HFFc6 (cell line): ENCODE measurements around the gene ST14. TPM values are rescaled to one million over a fixed set of nuclear protein-coding genes. Genes with fewer than 3 reads are reported as not detected.

Source experiments
- DNase-seq: peaks from one replicate; pipeline ENCODE4 v3.0.0-alpha.2; 2018
- H3K27ac Mint-ChIP-seq: 2 replicates; pipeline ENCODE4 v1.8.0; 2020; ENCODE audit warnings: mild to moderate bottlenecking, mixed read lengths
- H3K27me3 Mint-ChIP-seq: 2 replicates; pipeline ENCODE4 v1.8.0; 2021; ENCODE audit warnings: mild to moderate bottlenecking, moderate library complexity, mixed read lengths; ENCODE audit not compliant: insufficient read depth
- H3K36me3 Mint-ChIP-seq: 2 replicates; pipeline ENCODE4 v1.8.0; 2021; ENCODE audit warnings: low read depth, mixed read lengths
- H3K4me1 Mint-ChIP-seq: 2 replicates; pipeline ENCODE4 v1.8.0; 2020; ENCODE audit warnings: low read depth, mixed read lengths
- H3K4me3 Mint-ChIP-seq: 2 replicates; pipeline ENCODE4 v1.8.0; 2020; ENCODE audit warnings: mild to moderate bottlenecking, moderate library complexity, mixed read lengths
- H3K9me3 Mint-ChIP-seq: 2 replicates; pipeline ENCODE4 v1.8.0; 2020; ENCODE audit warnings: mild to moderate bottlenecking, mixed read lengths
- total RNA-seq, 6 experiments: library from RNA; stranded (reverse); fragmentation: NEBNext Ultra II Directional; extraction: Animal tissue kit (Norgen Biotek cat#: 25700); gene quantifications; 2 replicates in 1 of 6; 3 replicates in 5 of 6; pipeline ENCODE4 v1.2.3, GENCODE V29; 2021
- TF ChIP-seq, protein P1 (sequence below): fragments of 200-600 bp; sonication (generic); IDR thresholded peaks from 2 replicates; pipeline ENCODE4 v1.5.0; 2021; ENCODE audit warnings: antibody characterized with exemption, mild to moderate bottlenecking

The ST14 gene
- total RNA-seq, 6 experiments from 2014 or later, result not detected

DNA sequence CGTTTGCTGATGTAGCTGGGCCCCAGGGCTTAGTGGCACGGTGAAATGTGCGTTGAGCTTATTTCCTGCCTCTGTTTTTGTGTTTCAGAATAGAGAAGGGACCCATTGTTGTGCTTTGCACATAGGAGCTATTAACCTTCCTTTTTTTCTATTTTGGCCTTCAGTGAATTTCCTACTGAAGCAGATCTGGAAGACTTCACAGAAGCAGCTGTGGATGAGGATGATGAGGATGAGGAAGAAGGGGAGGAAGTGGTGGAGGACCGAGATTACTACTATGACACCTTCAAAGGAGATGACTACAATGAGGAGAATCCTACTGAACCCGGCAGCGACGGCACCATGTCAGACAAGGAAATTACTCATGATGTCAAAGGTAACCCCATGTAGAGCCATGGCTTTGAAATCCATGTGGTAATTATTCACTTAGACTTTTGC, 37.4 kb upstream of the ST14 start:
- H3K27me3 Mint-ChIP-seq, result peaks cover 5% of the 10 kb centered on the region
- no peak for DNase-seq
- no peaks in the 10 kb centered on the region for H3K9me3 Mint-ChIP-seq
- H3K36me3 Mint-ChIP-seq, result peaks cover 53% of the 10 kb centered on the region
- H3K4me3 Mint-ChIP-seq, result no peak overlapping the region
- peak overlapping the region; percentile 7; the same call in 1 of the 2 replicates for H3K27ac Mint-ChIP-seq
- peaks cover 49% of the 10 kb centered on the region for H3K4me1 Mint-ChIP-seq
- TF ChIP-seq, protein P1, sequence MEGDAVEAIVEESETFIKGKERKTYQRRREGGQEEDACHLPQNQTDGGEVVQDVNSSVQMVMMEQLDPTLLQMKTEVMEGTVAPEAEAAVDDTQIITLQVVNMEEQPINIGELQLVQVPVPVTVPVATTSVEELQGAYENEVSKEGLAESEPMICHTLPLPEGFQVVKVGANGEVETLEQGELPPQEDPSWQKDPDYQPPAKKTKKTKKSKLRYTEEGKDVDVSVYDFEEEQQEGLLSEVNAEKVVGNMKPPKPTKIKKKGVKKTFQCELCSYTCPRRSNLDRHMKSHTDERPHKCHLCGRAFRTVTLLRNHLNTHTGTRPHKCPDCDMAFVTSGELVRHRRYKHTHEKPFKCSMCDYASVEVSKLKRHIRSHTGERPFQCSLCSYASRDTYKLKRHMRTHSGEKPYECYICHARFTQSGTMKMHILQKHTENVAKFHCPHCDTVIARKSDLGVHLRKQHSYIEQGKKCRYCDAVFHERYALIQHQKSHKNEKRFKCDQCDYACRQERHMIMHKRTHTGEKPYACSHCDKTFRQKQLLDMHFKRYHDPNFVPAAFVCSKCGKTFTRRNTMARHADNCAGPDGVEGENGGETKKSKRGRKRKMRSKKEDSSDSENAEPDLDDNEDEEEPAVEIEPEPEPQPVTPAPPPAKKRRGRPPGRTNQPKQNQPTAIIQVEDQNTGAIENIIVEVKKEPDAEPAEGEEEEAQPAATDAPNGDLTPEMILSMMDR, result no peak

DNA sequence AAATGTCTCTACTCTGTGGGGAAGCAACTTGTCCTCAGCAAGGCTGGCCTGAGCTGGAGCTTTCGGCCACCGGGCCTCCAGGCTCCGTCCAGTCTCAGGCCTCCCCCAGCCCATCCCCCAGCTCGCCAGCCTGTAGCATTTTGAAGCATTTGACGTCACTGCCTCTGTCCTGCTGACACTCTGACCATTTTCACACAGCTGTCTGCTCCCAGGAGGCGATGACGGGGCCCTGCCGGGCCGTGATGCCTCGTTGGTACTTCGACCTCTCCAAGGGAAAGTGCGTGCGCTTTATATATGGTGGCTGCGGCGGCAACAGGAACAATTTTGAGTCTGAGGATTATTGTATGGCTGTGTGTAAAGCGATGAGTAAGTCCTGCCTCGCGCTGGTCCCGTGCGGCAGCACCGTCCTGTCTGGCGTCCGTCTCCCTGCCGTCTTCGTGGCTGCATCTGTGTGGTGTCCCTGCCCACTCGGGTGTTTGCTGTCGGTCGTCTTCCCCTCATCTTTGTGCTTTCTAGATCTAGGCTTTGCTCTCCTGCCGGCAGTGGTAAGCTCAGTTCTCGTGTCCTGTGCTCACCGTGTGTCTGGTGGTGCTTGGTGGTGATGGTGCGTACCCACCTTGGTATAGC, 36.1 kb upstream of the ST14 start:
- peak overlapping the region; percentile 16; the same call in 1 of the 2 replicates for H3K4me3 Mint-ChIP-seq
- TF ChIP-seq, protein P1, result no peak
- peaks cover 53% of the 10 kb centered on the region for H3K36me3 Mint-ChIP-seq
- peak overlapping the region; percentile 67 for H3K27ac Mint-ChIP-seq
- peaks cover 49% of the 10 kb centered on the region for H3K4me1 Mint-ChIP-seq
- no peak for DNase-seq
- H3K9me3 Mint-ChIP-seq, result no peaks in the 10 kb centered on the region
- H3K27me3 Mint-ChIP-seq, result peaks cover 5% of the 10 kb centered on the region

DNA sequence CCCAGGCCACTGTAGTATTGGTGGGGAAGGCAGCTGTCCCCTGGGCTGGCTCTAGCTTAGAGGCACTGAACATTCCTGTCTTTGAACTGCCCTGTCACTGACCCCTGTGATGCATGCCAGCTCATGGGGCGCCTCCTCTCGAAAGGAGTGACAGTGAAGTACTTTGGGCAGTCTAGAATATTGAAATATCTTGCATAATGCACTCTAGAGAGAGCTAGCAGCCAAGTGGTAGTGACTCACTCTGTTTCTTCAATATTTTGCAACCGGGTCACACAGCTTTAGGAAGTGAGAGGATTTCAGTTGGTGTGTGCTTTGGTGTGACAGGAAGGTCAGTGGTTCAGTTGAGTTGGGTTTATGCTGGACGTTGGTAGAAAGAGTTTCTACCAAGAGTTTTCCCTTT, 35.5 kb upstream of the ST14 start:
- H3K27me3 Mint-ChIP-seq, result peaks cover 6% of the 10 kb centered on the region
- H3K4me1 Mint-ChIP-seq, result peaks cover 49% of the 10 kb centered on the region
- peaks cover 54% of the 10 kb centered on the region for H3K36me3 Mint-ChIP-seq
- peak; percentile 86 for DNase-seq
- H3K27ac Mint-ChIP-seq, result peak overlapping the region; percentile 67
- TF ChIP-seq, protein P1, result peak; percentile 19; the same call in 1 of the 2 replicates
- no peaks in the 10 kb centered on the region for H3K9me3 Mint-ChIP-seq
- H3K4me3 Mint-ChIP-seq, result peak overlapping the region; percentile 16; the same call in 1 of the 2 replicates

DNA sequence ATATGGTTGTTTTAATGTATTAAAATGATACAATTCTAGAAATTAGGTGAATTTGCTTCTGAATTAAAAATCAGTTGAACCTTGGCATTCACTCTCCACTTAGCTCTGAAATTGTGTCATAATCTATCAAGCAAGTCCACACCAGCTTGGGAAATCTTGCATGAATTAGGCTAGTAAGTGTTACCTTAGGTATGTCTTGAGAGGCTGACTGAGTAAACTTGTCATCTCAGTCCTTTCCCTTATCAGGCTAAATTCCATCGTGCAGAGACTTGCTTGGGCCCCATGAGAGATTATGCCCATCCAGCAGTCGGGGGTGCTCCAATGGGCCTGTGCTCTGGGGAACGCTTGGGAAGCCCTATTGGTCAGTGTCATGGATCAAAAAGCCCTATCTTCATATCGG, 33.9 kb upstream of the ST14 start:
- TF ChIP-seq, protein P1, result no peak
- Mint-ChIP-seq H3K9me3 (no peaks in the 10 kb centered on the region), H3K27me3 (peaks cover 6% of the 10 kb centered on the region), H3K4me3 (no peak overlapping the region), H3K4me1 (peaks cover 43% of the 10 kb centered on the region), H3K27ac (no peak overlapping the region), H3K36me3 (peaks cover 51% of the 10 kb centered on the region)
- DNase-seq, result no peak

DNA sequence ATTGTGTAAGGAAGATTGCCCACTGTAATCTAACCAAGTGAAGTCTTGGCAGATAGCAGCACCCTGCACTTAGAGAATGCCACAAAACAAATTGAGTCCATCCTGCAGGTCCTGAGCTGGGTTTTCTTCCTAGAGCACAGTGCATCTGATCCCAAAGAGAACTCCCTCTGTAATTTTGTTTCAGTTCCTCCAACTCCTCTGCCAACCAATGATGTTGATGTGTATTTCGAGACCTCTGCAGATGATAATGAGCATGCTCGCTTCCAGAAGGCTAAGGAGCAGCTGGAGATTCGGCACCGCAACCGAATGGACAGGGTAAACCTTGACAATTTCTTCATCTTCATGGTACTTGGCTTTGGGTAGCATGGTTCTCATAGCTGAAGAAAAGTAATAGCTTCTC, 33.1 kb upstream of the ST14 start:
- TF ChIP-seq, protein P1, result no peak
- H3K27me3 Mint-ChIP-seq, result peaks cover 6% of the 10 kb centered on the region
- H3K36me3 Mint-ChIP-seq, result peaks cover 48% of the 10 kb centered on the region
- no peak for DNase-seq
- H3K4me1 Mint-ChIP-seq, result peaks cover 34% of the 10 kb centered on the region
- H3K9me3 Mint-ChIP-seq, result no peaks in the 10 kb centered on the region
- no peak overlapping the region for H3K4me3 Mint-ChIP-seq
- no peak overlapping the region for H3K27ac Mint-ChIP-seq
